ENCODE results near the gene FAM117B.

The FAM117B gene

GRCh38 chr2:202760848-202761247 lies 126.1 kb downstream of the FAM117B start:
- no peak for TF ChIP-seq CTCF (IDR thresholded peaks at IDR 0.05; ENCODE audit: low read depth, low read length)
- no peak for DNase-seq (ENCODE audit: low read depth in 2 of 2)
- H3K4me3 ChIP-seq (replicated peaks in 1 of 2; ENCODE audit: low read depth in 2 of 2, low read length in 2 of 2): no peak overlapping the region

GRCh38 chr2:202762556-202762955 lies 127.8 kb downstream of the FAM117B start:
- H3K4me3 ChIP-seq (replicated peaks in 1 of 2; ENCODE audit: low read depth in 2 of 2, low read length in 2 of 2): no peak overlapping the region
- no peak for DNase-seq (ENCODE audit: low read depth in 2 of 2)
- no peak for TF ChIP-seq CTCF (IDR thresholded peaks at IDR 0.05; ENCODE audit: low read depth, low read length)

GRCh38 chr2:202763916-202764315 lies 129.1 kb downstream of the FAM117B start:
- H3K4me3 ChIP-seq (replicated peaks in 1 of 2; ENCODE audit: low read depth in 2 of 2, low read length in 2 of 2): no peak overlapping the region
- TF ChIP-seq CTCF (IDR thresholded peaks at IDR 0.05; ENCODE audit: low read depth, low read length): no peak
- no peak for DNase-seq (ENCODE audit: low read depth in 2 of 2)

- no peak for DNase-seq (ENCODE audit: low read depth in 2 of 2)
Observed at GRCh38 chr2:202764991-202765390, 130.2 kb downstream of the FAM117B start.

GRCh38 chr2:202765436-202765835 lies 130.7 kb downstream of the FAM117B start:
- TF ChIP-seq CTCF (IDR thresholded peaks at IDR 0.05; ENCODE audit: low read depth, low read length): no peak
- H3K4me3 ChIP-seq (replicated peaks in 1 of 2; ENCODE audit: low read depth in 2 of 2, low read length in 2 of 2): no peak overlapping the region
- DNase-seq (ENCODE audit: low read depth in 2 of 2): no peak

More at GRCh38 chr2:202764991-202765390, 130.2 kb downstream of the FAM117B start:
- no peak overlapping the region for H3K4me3 ChIP-seq (replicated peaks in 1 of 2; ENCODE audit: low read depth in 2 of 2, low read length in 2 of 2)
- TF ChIP-seq CTCF (IDR thresholded peaks at IDR 0.05; ENCODE audit: low read depth, low read length): no peak

GRCh38 chr2:202768273-202768672 lies 133.5 kb downstream of the FAM117B start:
- no peak for DNase-seq (ENCODE audit: low read depth in 2 of 2)
- TF ChIP-seq CTCF (IDR thresholded peaks at IDR 0.05; ENCODE audit: low read depth, low read length): no peak
- no peak overlapping the region for H3K4me3 ChIP-seq (replicated peaks in 1 of 2; ENCODE audit: low read depth in 2 of 2, low read length in 2 of 2)

GRCh38 chr2:202769201-202769600 lies 134.4 kb downstream of the FAM117B start:
- no peak overlapping the region for H3K4me3 ChIP-seq (replicated peaks in 1 of 2; ENCODE audit: low read depth in 2 of 2, low read length in 2 of 2)
- no peak for DNase-seq (ENCODE audit: low read depth in 2 of 2)
- no peak for TF ChIP-seq CTCF (IDR thresholded peaks at IDR 0.05; ENCODE audit: low read depth, low read length)
